GM23338 (cell line): ENCODE results near the gene TCERG1L. TPM values are rescaled to one million over a fixed set of nuclear protein-coding genes. Genes with fewer than 3 reads are reported as not detected.

ENCODE experiments used
- ATAC-seq: fragments of 200-7000 bp; cut with Tn5 transposase; 3 replicates; pipeline ENCODE4 v1.9.1; 2020
- DNase-seq: peaks from one replicate; pipeline ENCODE4 v3.0.0-alpha.2; 2015; ENCODE audit warnings: low spot score
- H2AFZ ChIP-seq: fragments of 200-600 bp; sonication (generic); 2 replicates; pipeline ENCODE4 v1.8.0; 2016; ENCODE audit warnings: antibody characterized with exemption, mild to moderate bottlenecking, moderate library complexity
- H3F3A ChIP-seq: fragments of 200-600 bp; sonication (generic); replicated peaks from 2 replicates; pipeline ENCODE4 v1.8.0; 2017; ENCODE audit warnings: antibody characterized with exemption, mixed run types, low read depth
- H3K27ac ChIP-seq: fragments of 200-600 bp; sonication (generic); 2 replicates; pipeline ENCODE4 v1.6.1; 2016; ENCODE audit warnings: low read depth
- H3K27me3 ChIP-seq: fragments of 200-600 bp; sonication (generic); 2 replicates; pipeline ENCODE4 v1.8.0; 2016; ENCODE audit warnings: mild to moderate bottlenecking, mixed run types, moderate library complexity; ENCODE audit not compliant: insufficient read depth
- H3K36me3 ChIP-seq: fragments of 200-600 bp; sonication (generic); 2 replicates; pipeline ENCODE4 v1.8.0; 2016; ENCODE audit warnings: mild to moderate bottlenecking; ENCODE audit not compliant: insufficient read depth
- H3K4me1 ChIP-seq: fragments of 200-600 bp; sonication (generic); 2 replicates; pipeline ENCODE4 v1.8.0; 2016; ENCODE audit warnings: mild to moderate bottlenecking, moderate library complexity; ENCODE audit not compliant: insufficient read depth
- H3K4me2 ChIP-seq: fragments of 200-600 bp; sonication (generic); 2 replicates; pipeline ENCODE4 v1.7.1; 2017; ENCODE audit warnings: mixed run types
- H3K4me3 ChIP-seq: fragments of 200-600 bp; sonication (generic); 2 replicates; pipeline ENCODE4 v1.6.1; 2016; ENCODE audit warnings: mixed run types
- H3K79me2 ChIP-seq: fragments of 200-600 bp; sonication (generic); replicated peaks from 2 replicates; pipeline ENCODE4 v1.8.0; 2017; ENCODE audit warnings: mild to moderate bottlenecking; ENCODE audit not compliant: insufficient read depth
- H3K9me2 ChIP-seq: fragments of 200-600 bp; sonication (generic); 2 replicates; pipeline ENCODE4 v1.8.0; 2017; ENCODE audit not compliant: insufficient read depth
- H4K20me1 ChIP-seq: fragments of 200-600 bp; sonication (generic); replicated peaks from 2 replicates; pipeline ENCODE4 v1.8.0; 2017; ENCODE audit warnings: mild to moderate bottlenecking; ENCODE audit not compliant: insufficient read depth
- H3K27ac Mint-ChIP-seq: 2 replicates; pipeline ENCODE4 v1.8.0; 2020; ENCODE audit warnings: inconsistent platforms, mild to moderate bottlenecking, moderate library complexity, mixed read lengths
- H3K27me3 Mint-ChIP-seq: 3 replicates; pipeline ENCODE4 v1.8.0; 2022; ENCODE audit warnings: low read depth, mild to moderate bottlenecking, moderate library complexity, mixed read lengths, inconsistent platforms; ENCODE audit not compliant: insufficient read depth, poor library complexity
- H3K36me3 Mint-ChIP-seq: 3 replicates; pipeline ENCODE4 v1.8.0; 2021; ENCODE audit warnings: low read depth, mild to moderate bottlenecking, inconsistent platforms, moderate library complexity, mixed read lengths
- H3K4me1 Mint-ChIP-seq: 3 replicates; pipeline ENCODE4 v1.8.0; 2020; ENCODE audit warnings: mild to moderate bottlenecking, inconsistent platforms, mixed read lengths
- H3K4me3 Mint-ChIP-seq: 3 replicates; pipeline ENCODE4 v1.8.0; 2021; ENCODE audit warnings: moderate library complexity, mild to moderate bottlenecking, inconsistent platforms, mixed read lengths
- H3K9me3 Mint-ChIP-seq: 3 replicates; pipeline ENCODE4 v1.8.0; 2020; ENCODE audit warnings: moderate library complexity, mild to moderate bottlenecking, inconsistent platforms, mixed read lengths
- CREB1 ChIP-seq: fragments of 250-450 bp; sonication (Bioruptor Pico); IDR thresholded peaks from 2 replicates; pipeline ENCODE4 v1.5.0; 2020; ENCODE audit warnings: low read depth, mild to moderate bottlenecking, moderate library complexity
- CTCF ChIP-seq, 2 experiments: fragments of 200-600 bp in 1 of 2; sonication (generic) in 1 of 2; conservative IDR thresholded peaks; 2 replicates each; pipeline versions ENCODE4 v1.5.1 to v1.6.1; 2016 to 2017; ENCODE audit warnings: antibody characterized with exemption in 2 of 2, low read depth in 2 of 2, mild to moderate bottlenecking in 2 of 2, moderate library complexity in 1 of 2
- ETS1 ChIP-seq: IDR thresholded peaks from 2 replicates; pipeline ENCODE4 v1.6.1; 2016; ENCODE audit warnings: antibody characterized with exemption
- EZH2 ChIP-seq: fragments of 200-600 bp; sonication (generic); IDR thresholded peaks from one replicate; pipeline ENCODE4 v1.8.0; 2017; ENCODE audit warnings: antibody characterized with exemption, mild to moderate bottlenecking, low read depth; ENCODE audit not compliant: unreplicated experiment
- EZH2phosphoT487 ChIP-seq: fragments of 200-600 bp; sonication (generic); IDR thresholded peaks from one replicate; pipeline ENCODE4 v1.8.1; 2018; ENCODE audit warnings: antibody characterized with exemption; ENCODE audit not compliant: unreplicated experiment
- JUNB ChIP-seq: IDR thresholded peaks from one replicate; pipeline ENCODE4 v1.6.1; 2016; ENCODE audit warnings: antibody characterized with exemption; ENCODE audit not compliant: unreplicated experiment
- NANOG ChIP-seq: IDR thresholded peaks from 2 replicates; pipeline ENCODE4 v1.6.1; 2016; ENCODE audit warnings: antibody characterized with exemption, borderline replicate concordance
- POLR2AphosphoS5 ChIP-seq: IDR thresholded peaks from 2 replicates; pipeline ENCODE4 v1.6.1; 2016; ENCODE audit warnings: antibody characterized with exemption, low read depth
- REST ChIP-seq: IDR thresholded peaks from one replicate; pipeline ENCODE4 v1.6.1; 2018; ENCODE audit warnings: antibody characterized with exemption; ENCODE audit not compliant: unreplicated experiment
- STAT1 ChIP-seq: IDR thresholded peaks from one replicate; pipeline ENCODE4 v1.6.1; 2016; ENCODE audit warnings: antibody characterized with exemption; ENCODE audit not compliant: unreplicated experiment
- ZNF114 ChIP-seq: fragments of 250-450 bp; sonication (Bioruptor Pico); IDR thresholded peaks from 2 replicates; pipeline ENCODE4 v1.5.0; 2020; ENCODE audit warnings: mild to moderate bottlenecking, moderate library complexity
- ZNF331 ChIP-seq: fragments of 250-450 bp; sonication (Bioruptor Pico); IDR thresholded peaks from 2 replicates; pipeline ENCODE4 v1.5.0; 2020; ENCODE audit warnings: low read depth, mild to moderate bottlenecking, moderate library complexity
- ZNF462 ChIP-seq: fragments of 250-450 bp; sonication (Bioruptor Pico); IDR thresholded peaks from 2 replicates; pipeline ENCODE4 v1.5.0; 2020; ENCODE audit warnings: mild to moderate bottlenecking, moderate library complexity
- polyA plus RNA-seq: library from polyadenylated mRNA; unstranded; fragments of >200 nt; fragmentation: Nextera tagmentation; extraction: Ambion mirVana; gene quantifications from 2 replicates; pipeline ENCODE4 v1.2.1, GENCODE V29; 2016
- total RNA-seq: library from RNA; depleted of rRNA; stranded (reverse); fragments of >200 nt; shearing (Covaris generic); gene quantifications from 2 replicates; pipeline ENCODE4 v1.2.3, GENCODE V29; 2014

Gene TCERG1L
- total and polyA plus RNA-seq, 2 experiments from 2014 or later, result 3.9 to 5.5 TPM

GRCh38 chr10:131149111-131149510, 162.4 kb downstream of the TCERG1L start:
- H3K9me2 ChIP-seq, result no peaks in the 10 kb centered on the region
- Mint-ChIP-seq H3K27ac (no peak overlapping the region), H3K27me3 (peaks cover 7% of the 10 kb centered on the region), H3K4me3 (no peak overlapping the region), H3K36me3 (peaks cover 53% of the 10 kb centered on the region), H3K4me1 (peaks cover 2% of the 10 kb centered on the region), H3K9me3 (peaks cover 88% of the 10 kb centered on the region)
- no peak overlapping the region for H3K4me2 ChIP-seq
- H3K79me2 ChIP-seq, result no peaks in the 10 kb centered on the region
- H3K27ac ChIP-seq, result no peak overlapping the region
- H3K27me3 ChIP-seq, result no peaks in the 10 kb centered on the region
- no peak overlapping the region for H2AFZ ChIP-seq
- no peaks in the 10 kb centered on the region for H3K4me1 ChIP-seq
- H4K20me1 ChIP-seq, result no peaks in the 10 kb centered on the region
- peaks cover 6% of the 10 kb centered on the region; the same call in 1 of the 2 replicates for H3K36me3 ChIP-seq
- no peaks in the 10 kb centered on the region for H3F3A ChIP-seq
- ATAC-seq (no peak), DNase-seq (no peak)
- TF ChIP-seq REST, result no peak
- TF ChIP-seq STAT1, result no peak
- no peak for TF ChIP-seq POLR2AphosphoS5
- no peak for TF ChIP-seq ETS1
- no peak for TF ChIP-seq CTCF (conservative IDR thresholded peaks at IDR 0.05; ENCODE audit: low read depth in 2 of 2)
- TF ChIP-seq EZH2, result no peak
- TF ChIP-seq CREB1 (CRISPR knock-in tag), result no peak
- TF ChIP-seq JUNB, result no peak
- TF ChIP-seq ZNF331 (CRISPR knock-in tag), result no peak
- TF ChIP-seq ZNF114 (CRISPR knock-in tag), result no peak
- TF ChIP-seq NANOG, result no peak
- TF ChIP-seq ZNF462, result no peak
- no peak for TF ChIP-seq EZH2phosphoT487
- H3K4me3 ChIP-seq, result no peak overlapping the region
